ENCODE data around the gene KCNJ4. TPM values are rescaled to one million over a fixed set of nuclear protein-coding genes. Genes with fewer than 3 reads are reported as not detected.

KCNJ4 gene
- total RNA-seq, 1 experiment from 2014 or later = 0.22 TPM

DNA sequence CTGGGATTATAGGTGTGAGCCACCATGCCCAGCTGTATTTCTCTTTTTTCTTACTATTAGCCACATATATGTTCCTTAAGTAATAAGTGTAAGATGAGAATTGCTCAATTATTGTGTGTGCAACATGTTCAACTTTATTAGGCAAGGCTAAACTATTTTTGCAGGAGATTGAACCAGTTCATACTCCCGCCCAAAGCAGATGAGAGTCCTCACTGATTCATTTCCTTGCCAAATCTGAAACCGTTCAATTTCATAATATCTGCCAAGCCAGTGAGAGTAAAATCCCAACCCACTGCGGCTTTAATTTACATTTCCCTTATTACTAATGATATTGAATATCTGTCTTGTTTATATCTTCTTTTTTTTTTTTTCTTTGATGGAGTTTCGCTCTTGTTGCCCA, 48.4 kb downstream of the KCNJ4 start:
- Histone ChIP-seq H3K4me3 (no peak overlapping the region), H2AFZ (no peak overlapping the region), H3F3A (ENCODE audit: insufficient read depth, low read depth) (no peaks in the 10 kb centered on the region; the same call in none of the 2 replicates), H3K27me3 (ENCODE audit: insufficient read depth, low read depth) (no peaks in the 10 kb centered on the region), H3K79me2 (ENCODE audit: low read depth) (no peaks in the 10 kb centered on the region), H3K9me3 (ENCODE audit: insufficient read depth, low read depth) (no peaks in the 10 kb centered on the region), H4K20me1 (ENCODE audit: insufficient read depth) (no peaks in the 10 kb centered on the region), H3K4me2 (no peak overlapping the region), H3K4me1 (replicated peaks; ENCODE audit: insufficient read depth) (no peaks in the 10 kb centered on the region), H3K36me3 (ENCODE audit: low read depth) (no peaks in the 10 kb centered on the region), H3K9me2 (ENCODE audit: insufficient read depth) (no peaks in the 10 kb centered on the region), H3K27ac (no peak overlapping the region)
- ChIA-PET CTCF (no interaction called here), POLR2A (ENCODE audit: unreplicated experiment) (no interaction called here)
- BruUV-seq (replicated peaks) = no TSS peak
- TF ChIP-seq CTCF (conservative IDR thresholded peaks at IDR 0.05) (no peak), EZH2 (IDR thresholded peaks at IDR 0.05; ENCODE audit: low read depth) (no peak)
- DNase-seq = no peak
- intact Hi-C loops (cut with micrococcal nuclease; ENCODE audit: unreplicated experiment) = no loop called here

- TF ChIP-seq CTCF (conservative IDR thresholded peaks at IDR 0.05) (no peak), EZH2 (IDR thresholded peaks at IDR 0.05; ENCODE audit: low read depth) (no peak)
- Histone ChIP-seq H4K20me1 (ENCODE audit: insufficient read depth) (no peaks in the 10 kb centered on the region), H3K79me2 (ENCODE audit: low read depth) (no peaks in the 10 kb centered on the region), H2AFZ (no peak overlapping the region), H3K9me2 (ENCODE audit: insufficient read depth) (no peaks in the 10 kb centered on the region), H3K36me3 (ENCODE audit: low read depth) (no peaks in the 10 kb centered on the region), H3K9me3 (ENCODE audit: insufficient read depth, low read depth) (no peaks in the 10 kb centered on the region), H3K4me2 (no peak overlapping the region), H3K4me3 (no peak overlapping the region), H3K4me1 (replicated peaks; ENCODE audit: insufficient read depth) (peaks cover 3% of the 10 kb centered on the region; the same call in 1 of the 2 replicates), H3F3A (ENCODE audit: insufficient read depth, low read depth) (peaks cover 13% of the 10 kb centered on the region), H3K27me3 (ENCODE audit: insufficient read depth, low read depth) (no peaks in the 10 kb centered on the region), H3K27ac (no peak overlapping the region)
- intact Hi-C loops (cut with micrococcal nuclease; ENCODE audit: unreplicated experiment) = no loop called here
- DNase-seq = no peak
- ChIA-PET CTCF (no interaction called here), POLR2A (ENCODE audit: unreplicated experiment) (no interaction called here)
- no TSS peak for BruUV-seq (replicated peaks)
Measured at GRCh38 chr22:38404419-38404818, 50.6 kb downstream of the KCNJ4 start.

DNA sequence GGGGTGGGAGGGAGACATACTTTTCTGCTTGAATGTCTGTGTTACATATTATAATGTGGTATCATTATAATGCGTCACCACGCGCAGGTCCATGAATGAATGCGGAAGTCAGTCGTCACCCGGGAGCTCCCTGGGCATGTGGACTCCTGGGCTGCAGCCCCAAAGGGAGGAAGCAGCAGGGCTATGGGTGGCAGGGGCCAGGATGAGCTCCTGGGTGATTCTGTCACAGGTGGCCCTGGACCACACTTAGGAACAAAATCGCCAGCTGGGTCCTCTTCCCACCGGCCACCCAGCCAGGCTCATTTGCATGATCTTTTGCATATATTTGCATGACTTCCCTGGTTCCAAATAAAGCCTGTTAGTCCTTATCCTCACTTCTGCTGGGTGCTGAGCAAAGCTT, 51.2 kb downstream of the KCNJ4 start:
- H3K27ac ChIP-seq = no peak overlapping the region
- no TSS peak for BruUV-seq (replicated peaks)
- no peak overlapping the region for H2AFZ ChIP-seq
- H3K4me2 ChIP-seq = no peak overlapping the region
- no peak for DNase-seq
- H3F3A ChIP-seq (ENCODE audit: insufficient read depth, low read depth) = peaks cover 16% of the 10 kb centered on the region
- no peaks in the 10 kb centered on the region for H3K79me2 ChIP-seq (ENCODE audit: low read depth)
- intact Hi-C loops (cut with micrococcal nuclease; ENCODE audit: unreplicated experiment) = no loop called here
- no peak overlapping the region for H3K4me3 ChIP-seq
- H4K20me1 ChIP-seq (ENCODE audit: insufficient read depth) = no peaks in the 10 kb centered on the region
- ChIA-PET CTCF (no interaction called here), POLR2A (ENCODE audit: unreplicated experiment) (no interaction called here)
- no peaks in the 10 kb centered on the region for H3K9me3 ChIP-seq (ENCODE audit: insufficient read depth, low read depth)
- no peaks in the 10 kb centered on the region for H3K9me2 ChIP-seq (ENCODE audit: insufficient read depth)
- peaks cover 5% of the 10 kb centered on the region; the same call in 1 of the 2 replicates for H3K4me1 ChIP-seq (replicated peaks; ENCODE audit: insufficient read depth)
- no peaks in the 10 kb centered on the region for H3K27me3 ChIP-seq (ENCODE audit: insufficient read depth, low read depth)
- H3K36me3 ChIP-seq (ENCODE audit: low read depth) = no peaks in the 10 kb centered on the region
- no peak for TF ChIP-seq CTCF (conservative IDR thresholded peaks at IDR 0.05)
- TF ChIP-seq EZH2 (IDR thresholded peaks at IDR 0.05; ENCODE audit: low read depth) = no peak

Measured in PC-9 (cell line).